Adrenal gland (tissue), 12 donors: Measurements from ENCODE around the gene PKN1. TPM values are rescaled to one million over a fixed set of nuclear protein-coding genes. Genes with fewer than 3 reads are reported as not detected.
"Not testable (repeated sequence)": the region's sequence is repeated elsewhere in the genome, so short reads cannot be mapped to it uniquely, and the experiment has no call there.

Source experiments
- DNase-seq, 7 donors: peaks; one replicate each; pipeline ENCODE4 v3.0.0-alpha.2; 2019 to 2020
- H3K27ac ChIP-seq, 5 donors: fragments of 200-600 bp; sonication (generic) in 4 of 5; 1 replicate in 3 of 5; 2 replicates in 2 of 5; pipeline versions ENCODE4 v1.5.1 to v1.8.0; 2016 to 2020; ENCODE audit warnings: mild to moderate bottlenecking in 1 of 5
- H3K27me3 ChIP-seq: fragments of 200-600 bp; 2 replicates; pipeline ENCODE4 v1.8.0; 2021
- H3K36me3 ChIP-seq, 2 donors: fragments of 200-600 bp; replicated peaks in 1 of 2; 1 replicate in 1 of 2; 2 replicates in 1 of 2; pipeline versions ENCODE4 v1.5.1 to v1.8.0; 2018 to 2022
- H3K4me1 ChIP-seq, 2 donors: fragments of 200-600 bp; replicated peaks in 1 of 2; 1 replicate in 1 of 2; 2 replicates in 1 of 2; pipeline versions ENCODE4 v1.5.1 to v1.8.0; 2018 to 2021
- H3K4me3 ChIP-seq, 4 donors: fragments of 200-600 bp; sonication (generic) in 3 of 4; one replicate each; pipeline ENCODE4 v1.5.1; 2016 to 2018
- H3K9me3 ChIP-seq, 3 donors: fragments of 200-600 bp; sonication (generic) in 1 of 3; replicated peaks in 1 of 3; 1 replicate in 2 of 3; 2 replicates in 1 of 3; pipeline versions ENCODE4 v1.5.1 to v1.8.0; 2016 to 2021
- CTCF ChIP-seq, 6 experiments: fragments of 450-650 bp in 4 of 6; fragments of 200-600 bp in 2 of 6; sonication (generic) in 1 of 6; IDR thresholded peaks; 1 replicate in 5 of 6; 2 replicates in 1 of 6; pipeline versions ENCODE4 v1.5.1 to v1.8.0; 2016 to 2021; ENCODE audit warnings: antibody characterized with exemption in 6 of 6, mild to moderate bottlenecking in 2 of 6, moderate library complexity in 1 of 6
- POLR2A ChIP-seq, 2 donors: fragments of 450-650 bp; IDR thresholded peaks; one replicate each; pipeline ENCODE4 v1.6.1; 2017; ENCODE audit warnings: antibody characterized with exemption in 2 of 2, mild to moderate bottlenecking in 2 of 2, moderate library complexity in 1 of 2
- WGBS, 4 donors: extraction: QIAGEN DNeasy Blood & Tissue Kit in 2 of 4; methylation state at CpG; one replicate each; pipeline versions ENCODE4 v1.1.5 to v1.1.7; 2013 to 2017; 5-methylcytosine and 5-hydroxymethylcytosine counted together
- intact Hi-C, 2 donors: fragments of 100-400 bp; cut with DNase I; formaldehyde crosslinking; loops; one replicate each; pipeline versions ENCODE4 v1.14.1 to v1.15.0; 2022 to 2023
- polyA plus RNA-seq, 3 donors: library from polyadenylated mRNA; stranded (reverse); fragments of 200-250 nt in 2 of 3; fragments of 350-450 nt in 1 of 3; fragmentation: Illumina TruSeq in 1 of 3; extraction: RNeasy Lipid Tissue Mini Kit (QIAGEN cat#74804) in 1 of 3; gene quantifications; one replicate each; pipeline ENCODE4 v1.2.3, GENCODE V29; 2013 to 2014
- total RNA-seq, 9 donors: library from RNA; depleted of rRNA in 4 of 9; stranded (reverse); fragments of >200 nt in 4 of 9; fragments of 120-200 nt in 1 of 9; fragmentation: NEBNext Ultra II Directional in 1 of 9; extraction: Animal tissue kit (Norgen Biotek cat#: 25700) in 1 of 9; gene quantifications; one replicate each; pipeline versions ENCODE4 v1.1.0 to v1.2.4, GENCODE V29; 2013 to 2023
- donor health status: healthy with polysubstance abuse.
- donor health status: Bipolar disorder and iron deficiency.
- donor health status: DM: yes; HTN: yes; CAD: no.
- donor health status: DM: no; HTN: no; CAD: no.
- donor health status: DM: no; HTN: no; CAD: no.
- donor health status: DM: yes; HTN: yes; CAD: no.

Gene PKN1
- total and polyA plus RNA-seq, 12 donors, result 27.5 to 209 (median 120) TPM

GRCh38 chr19:14395262-14395661 is 37.8 kb upstream of the PKN1 start:
- H3K27ac ChIP-seq, result no peak overlapping the region
- intact Hi-C loops, result loop anchor here (10.0 kb wide), 1 partner anchor 370 kb away; no protein-coding TSS in a partner anchor
- peaks cover 0 to 52% of the 10 kb centered on the region in 2 donors for H3K36me3 ChIP-seq
- 88 to 93% (median 91%) methylated on average over 6 to 9 of the region's 9 CpGs for WGBS, 4 donors
- H3K4me1 ChIP-seq, result no peaks in the 10 kb centered on the region
- H3K4me3 ChIP-seq, result no peak overlapping the region
- no peaks in the 10 kb centered on the region for H3K9me3 ChIP-seq
- DNase-seq, result no peak
- no peaks in the 10 kb centered on the region for H3K27me3 ChIP-seq
- TF ChIP-seq POLR2A (IDR thresholded peaks at IDR 0.05) (no peak), CTCF (IDR thresholded peaks at IDR 0.05) (no peak)

- DNase-seq, result no peak
- Histone ChIP-seq H3K27me3 (no peaks in the 10 kb centered on the region), H3K4me1 (no peaks in the 10 kb centered on the region), H3K4me3 (no peak overlapping the region), H3K9me3 (no peaks in the 10 kb centered on the region), H3K27ac (no peak overlapping the region), H3K36me3 (peaks cover 0 to 48% of the 10 kb centered on the region in 2 donors)
- TF ChIP-seq POLR2A (IDR thresholded peaks at IDR 0.05) (no peak), CTCF (IDR thresholded peaks at IDR 0.05) (no peak)
- 91 to 100% (median 96%) methylated on average over 11 to 16 of the region's 16 CpGs for WGBS, 4 donors
- intact Hi-C loops, result loop anchor here (10.0 kb wide), 1 partner anchor 369 kb away; no protein-coding TSS in a partner anchor
Observed at GRCh38 chr19:14395710-14396336, 37.3 kb upstream of the PKN1 start.

GRCh38 chr19:14396730-14397129 is 36.4 kb upstream of the PKN1 start:
- intact Hi-C loops, result loop anchor here (10.0 kb wide), 1 partner anchor 368 kb away; no protein-coding TSS in a partner anchor

GRCh38 chr19:14397168-14397567 is 35.9 kb upstream of the PKN1 start:
- 91 to 94% (median 92%) methylated on average over 12 to 16 of the region's 16 CpGs; no CpG with 5 or more reads in 1 of the 4 donors for WGBS, 4 donors
- not testable (repeated sequence) for H3K27me3 ChIP-seq, DNase-seq, H3K27ac ChIP-seq, H3K9me3 ChIP-seq, H3K4me3 ChIP-seq, H3K4me1 ChIP-seq
- H3K36me3 ChIP-seq, result peaks cover 0 to 48% of the 10 kb centered on the region in 2 donors
- intact Hi-C loops, result loop anchor here (10.0 kb wide), 1 partner anchor 368 kb away; no protein-coding TSS in a partner anchor

More at GRCh38 chr19:14396730-14397129, 36.4 kb upstream of the PKN1 start:
- not testable (repeated sequence) for H3K27ac ChIP-seq, H3K9me3 ChIP-seq, H3K4me3 ChIP-seq, H3K27me3 ChIP-seq, H3K4me1 ChIP-seq, DNase-seq
- 66 to 100% (median 100%) methylated on average over 1 to 3 of the region's 3 CpGs; no CpG with 5 or more reads in 1 of the 4 donors for WGBS, 4 donors
- peaks cover 0 to 48% of the 10 kb centered on the region in 2 donors for H3K36me3 ChIP-seq

- Histone ChIP-seq H3K27ac (no peak overlapping the region), H3K27me3 (no peaks in the 10 kb centered on the region), H3K4me1 (peaks cover 0 to 4% of the 10 kb centered on the region in 2 donors), H3K9me3 (no peaks in the 10 kb centered on the region), H3K4me3 (no peak overlapping the region), H3K36me3 (peaks cover 0 to 35% of the 10 kb centered on the region in 2 donors)
- no peak for TF ChIP-seq CTCF (IDR thresholded peaks at IDR 0.05)
- TF ChIP-seq POLR2A (IDR thresholded peaks at IDR 0.05), result no peak
- no peak for DNase-seq
- WGBS, 4 donors, result 89 to 91% (median 90%) methylated on average over 10 to 11 of the region's 11 CpGs
- intact Hi-C loops, result no loop called here
Observed at GRCh38 chr19:14400951-14401431, 32.1 kb upstream of the PKN1 start.
